GM12892 (cell line): ENCODE results near the gene ZNF429.

Source experiments
- POLR2A ChIP-seq: IDR thresholded peaks from 2 replicates; pipeline ENCODE4 v1.6.1; 2011; ENCODE audit warnings: low read depth, low read length, control low read depth
- POLR2AphosphoS5 ChIP-seq: IDR thresholded peaks from 2 replicates; pipeline ENCODE4 v1.6.1; 2011; ENCODE audit warnings: low read depth, low read length, control low read depth
- TAF1 ChIP-seq: IDR thresholded peaks from 2 replicates; pipeline ENCODE4 v1.6.1; 2011; ENCODE audit warnings: low read depth, mild to moderate bottlenecking, control low read depth, low read length, borderline replicate concordance

DNA sequence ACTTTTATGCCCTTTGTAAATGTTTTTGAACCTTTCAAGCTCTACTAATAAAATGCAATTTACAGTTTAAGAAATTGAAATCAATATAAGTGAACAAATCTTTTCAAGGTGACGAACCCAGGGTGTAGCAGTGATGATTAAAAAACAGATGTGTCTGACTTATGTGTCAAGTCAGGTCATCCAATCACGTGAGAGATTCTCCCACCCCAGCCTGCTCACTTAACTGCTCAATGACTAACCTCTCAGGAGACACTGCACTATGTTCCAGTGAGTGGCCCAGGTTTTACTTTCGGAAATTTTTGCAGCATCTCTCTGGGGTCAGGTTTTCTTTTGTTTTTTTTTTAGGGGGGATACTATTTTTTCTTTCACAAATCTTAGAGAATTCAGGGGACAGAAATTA lies 60.7 kb downstream of the ZNF429 start:
- TF ChIP-seq POLR2AphosphoS5 (no peak), POLR2A (no peak), TAF1 (no peak)
